AG04450 (cell line): ENCODE data around the gene PELO. TPM values are rescaled to one million over a fixed set of nuclear protein-coding genes. Genes with fewer than 3 reads are reported as not detected.
"Not testable (repeated sequence)": the region's sequence is repeated elsewhere in the genome, so short reads cannot be mapped to it uniquely, and the experiment has no call there.

Experiments used
- CTCF ChIA-PET: fragments of 300-600, 350-600 bp; formaldehyde crosslinking; extraction: SDS; loops from one replicate; lab custom pipeline; 2022; ENCODE audit warnings: antibody characterized with exemption, inconsistent platforms; lab: Charles Lee
- POLR2A ChIA-PET: fragments of 350-600 bp; formaldehyde crosslinking; extraction: SDS; loops from one replicate; lab custom pipeline; 2021; ENCODE audit warnings: antibody characterized with exemption, inconsistent platforms; lab: Yijun Ruan, JAX
- DNase-seq: peaks from one replicate; pipeline ENCODE4 v3.0.0-alpha.2; 2011; ENCODE audit warnings: low read depth, low spot score
- H3K27ac ChIP-seq: one replicate; pipeline ENCODE4 v1.5.1; 2012; ENCODE audit warnings: low read depth, low read length, control low read depth
- H3K27me3 ChIP-seq: one replicate; pipeline ENCODE4 v1.6.0; 2012; ENCODE audit warnings: low read length; ENCODE audit not compliant: control insufficient read depth, insufficient read depth
- H3K4me3 ChIP-seq: 2 replicates; pipeline ENCODE4 v1.5.1; 2011; ENCODE audit warnings: mild to moderate bottlenecking, low read depth, low read length, control low read depth
- H3K9me3 ChIP-seq: 2 replicates; pipeline ENCODE4 v1.5.1; 2012; ENCODE audit warnings: low read length; ENCODE audit not compliant: control insufficient read depth, insufficient read depth
- polyA plus RNA-seq: library from polyadenylated mRNA; depleted of rRNA; stranded (reverse); fragments of >200 nt; gene quantifications from 2 replicates; pipeline ENCODE4 v1.2.3, GENCODE V29; 2011
- TF ChIP-seq, protein P1 (sequence below): IDR thresholded peaks from 2 replicates; pipeline ENCODE4 v1.5.1; 2011; ENCODE audit warnings: low read depth, low read length, control low read depth, inconsistent platforms

The PELO gene
- polyA plus RNA-seq, 1 experiment: 49.4 TPM

DNA sequence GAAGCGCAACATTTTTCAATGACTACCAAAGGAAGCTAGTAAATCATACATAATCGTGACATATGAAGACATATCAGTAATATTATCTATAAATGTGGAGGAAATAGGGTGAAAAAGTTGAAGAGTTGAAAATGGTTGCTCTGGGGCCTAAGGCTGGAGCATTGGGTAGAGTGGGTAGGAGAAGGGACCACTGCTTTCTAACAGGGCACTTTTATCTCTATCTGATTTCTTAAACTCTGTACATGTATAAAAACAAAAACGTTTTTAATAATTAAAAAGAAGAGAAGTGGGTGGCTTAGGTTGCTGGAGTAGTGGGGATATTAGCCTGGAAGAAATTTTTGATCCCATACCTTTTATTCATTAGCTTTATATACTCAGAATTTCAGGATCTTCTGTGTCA is 44.2 kb upstream of the PELO start:
- TF ChIP-seq, protein P1, sequence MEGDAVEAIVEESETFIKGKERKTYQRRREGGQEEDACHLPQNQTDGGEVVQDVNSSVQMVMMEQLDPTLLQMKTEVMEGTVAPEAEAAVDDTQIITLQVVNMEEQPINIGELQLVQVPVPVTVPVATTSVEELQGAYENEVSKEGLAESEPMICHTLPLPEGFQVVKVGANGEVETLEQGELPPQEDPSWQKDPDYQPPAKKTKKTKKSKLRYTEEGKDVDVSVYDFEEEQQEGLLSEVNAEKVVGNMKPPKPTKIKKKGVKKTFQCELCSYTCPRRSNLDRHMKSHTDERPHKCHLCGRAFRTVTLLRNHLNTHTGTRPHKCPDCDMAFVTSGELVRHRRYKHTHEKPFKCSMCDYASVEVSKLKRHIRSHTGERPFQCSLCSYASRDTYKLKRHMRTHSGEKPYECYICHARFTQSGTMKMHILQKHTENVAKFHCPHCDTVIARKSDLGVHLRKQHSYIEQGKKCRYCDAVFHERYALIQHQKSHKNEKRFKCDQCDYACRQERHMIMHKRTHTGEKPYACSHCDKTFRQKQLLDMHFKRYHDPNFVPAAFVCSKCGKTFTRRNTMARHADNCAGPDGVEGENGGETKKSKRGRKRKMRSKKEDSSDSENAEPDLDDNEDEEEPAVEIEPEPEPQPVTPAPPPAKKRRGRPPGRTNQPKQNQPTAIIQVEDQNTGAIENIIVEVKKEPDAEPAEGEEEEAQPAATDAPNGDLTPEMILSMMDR: no peak
- ChIA-PET CTCF (no interaction called here), POLR2A (no interaction called here)
- no peak for DNase-seq
- Histone ChIP-seq H3K4me3 (no peak overlapping the region), H3K9me3 (no peaks in the 10 kb centered on the region), H3K27me3 (no peaks in the 10 kb centered on the region), H3K27ac (no peak overlapping the region)

DNA sequence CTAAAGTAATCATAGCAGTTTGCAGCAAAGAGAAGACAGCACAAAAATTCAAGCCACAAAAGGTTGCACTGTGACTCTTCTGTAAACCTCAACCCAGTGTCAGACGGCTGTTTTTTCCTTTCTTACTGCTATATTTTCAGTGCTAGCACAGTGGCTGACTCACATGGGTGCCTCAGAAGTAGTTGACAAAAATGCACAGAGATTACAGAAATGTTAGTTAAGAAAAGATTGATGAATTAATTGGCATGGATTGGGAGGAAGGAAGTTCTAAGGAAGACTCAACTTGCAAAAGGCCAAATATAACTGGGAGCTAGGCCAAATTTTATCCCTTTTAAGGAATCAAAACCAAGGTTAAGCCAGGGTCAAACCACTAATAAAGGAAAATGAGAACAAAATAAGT is 43.7 kb upstream of the PELO start:
- no peak for DNase-seq
- Histone ChIP-seq H3K9me3 (no peaks in the 10 kb centered on the region), H3K27ac (no peak overlapping the region), H3K27me3 (no peaks in the 10 kb centered on the region), H3K4me3 (no peak overlapping the region)
- ChIA-PET CTCF (no interaction called here), POLR2A (no interaction called here)
- TF ChIP-seq, protein P1: no peak

DNA sequence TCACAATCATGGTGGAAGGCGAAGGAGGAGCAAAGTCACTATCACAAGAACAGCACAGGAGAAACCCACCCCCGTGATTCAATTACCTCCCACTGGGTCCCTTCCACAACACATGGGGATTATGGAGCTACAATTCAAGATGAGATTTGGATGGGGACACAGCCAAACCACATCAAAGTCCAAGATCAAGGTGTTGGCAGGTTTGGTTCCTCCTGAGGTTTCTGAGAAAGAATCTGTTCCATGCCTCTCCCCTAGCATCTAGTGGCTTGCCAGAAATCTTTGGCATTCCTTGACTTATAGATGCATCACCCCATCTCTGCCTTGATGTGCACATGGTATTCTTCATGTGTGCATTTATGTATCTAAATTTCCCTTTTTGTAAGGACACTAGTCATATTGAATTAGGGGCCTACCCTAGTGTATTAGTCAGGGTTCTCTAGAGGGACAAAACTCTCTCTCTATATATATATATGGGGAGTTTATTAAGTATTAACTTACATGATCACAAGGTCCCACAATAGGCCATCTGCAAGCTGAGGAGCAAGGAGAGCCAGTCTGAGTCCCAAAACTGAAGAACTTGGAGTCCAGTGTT is 42.8 kb upstream of the PELO start:
- CTCF ChIA-PET, H3K4me3 ChIP-seq, H3K27ac ChIP-seq, H3K27me3 ChIP-seq, H3K9me3 ChIP-seq, DNase-seq, POLR2A ChIA-PET: not testable (repeated sequence)

DNA sequence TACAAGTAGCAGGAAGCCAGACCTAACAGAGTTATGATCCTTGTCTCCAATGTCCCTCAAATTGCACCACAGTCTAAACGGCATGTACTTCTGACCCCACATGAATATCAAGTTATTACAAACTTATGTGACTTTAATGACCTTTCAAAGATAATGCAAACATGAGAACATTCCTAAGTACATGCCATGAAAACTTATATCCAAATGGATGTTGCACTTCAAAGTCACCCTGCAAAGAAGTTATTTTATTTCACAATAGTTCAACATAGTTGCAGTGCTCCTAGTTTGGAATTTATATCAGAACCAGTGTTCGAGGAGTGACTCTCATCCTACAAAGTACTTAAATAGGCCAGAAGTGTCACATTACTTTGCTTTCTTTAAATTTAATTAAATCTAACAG is 41.2 kb upstream of the PELO start:
- no peak for DNase-seq
- Histone ChIP-seq H3K27me3 (no peaks in the 10 kb centered on the region), H3K4me3 (no peak overlapping the region), H3K27ac (no peak overlapping the region), H3K9me3 (no peaks in the 10 kb centered on the region)
- TF ChIP-seq, protein P1: no peak
- ChIA-PET POLR2A (no interaction called here), CTCF (no interaction called here)

DNA sequence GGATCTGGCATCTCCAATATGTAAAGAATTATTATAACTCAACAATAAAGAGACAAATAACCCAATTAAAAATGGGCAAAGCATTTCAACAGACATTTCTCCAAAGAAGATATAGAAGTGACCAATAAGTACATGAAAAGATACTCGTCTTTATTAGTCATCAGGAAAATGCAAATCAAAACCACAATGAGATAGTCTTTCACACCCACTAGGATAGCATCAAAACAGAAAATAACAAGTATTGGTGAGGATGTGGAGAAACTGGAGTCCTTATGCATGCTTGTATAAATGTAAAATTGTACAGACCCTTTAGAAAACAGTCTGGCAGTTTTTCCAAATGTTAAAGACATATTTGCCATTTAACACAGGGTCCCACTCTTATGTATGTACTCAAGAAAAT is 39.1 kb upstream of the PELO start:
- H3K27ac ChIP-seq: no peak overlapping the region
- H3K4me3 ChIP-seq: no peak overlapping the region
- no peaks in the 10 kb centered on the region for H3K9me3 ChIP-seq
- CTCF ChIA-PET: no interaction called here
- POLR2A ChIA-PET: no interaction called here
- H3K27me3 ChIP-seq: no peaks in the 10 kb centered on the region
- TF ChIP-seq, protein P1: no peak
- DNase-seq: no peak
